GM12878 (cell line): ENCODE measurements around the gene KCNQ1OT1. TPM values are rescaled to one million over a fixed set of nuclear protein-coding genes. Genes with fewer than 3 reads are reported as not detected.

Experiments used
- ATAC-seq: fragments of 200-7000 bp; cut with Tn5 transposase; 3 replicates; pipeline ENCODE4 v1.9.1; 2020; ENCODE audit warnings: mild to moderate bottlenecking, moderate library complexity
- BruUV-seq: library from RNA; stranded (reverse); fragments of 400-500 nt; replicated peaks from 2 replicates; lab custom pipeline; 2021; lab: Mats Ljungman, UMichigan
- CTCF ChIA-PET: fragments of 300-600 bp; sonication (Branson Sonifier 250); formaldehyde crosslinking; extraction: SDS; loops from one replicate; lab custom pipeline; 2021; ENCODE audit warnings: inconsistent platforms; lab: Yijun Ruan, JAX
- POLR2A ChIA-PET: fragments of 350-600 bp; formaldehyde crosslinking; extraction: SDS; loops from one replicate; lab custom pipeline; 2021; ENCODE audit warnings: inconsistent platforms; lab: Charles Lee
- RAD21 ChIA-PET: fragments of 300-600 bp; sonication (Branson Sonifier 250); formaldehyde crosslinking; loops from one replicate; lab custom pipeline; 2023; ENCODE audit warnings: antibody characterized with exemption; ENCODE audit not compliant: unreplicated experiment; lab: Charles Lee
- SMC1A ChIA-PET: fragments of 300-600 bp; sonication (Branson Sonifier 250); formaldehyde crosslinking; loops from one replicate; lab custom pipeline; 2023; ENCODE audit not compliant: unreplicated experiment, uncharacterized antibody; lab: Charles Lee
- DNase-seq: peaks from one replicate; pipeline ENCODE4 v3.0.0-alpha.2; 2011; ENCODE audit warnings: low read depth, low spot score
- FAIRE-seq: peaks from 3 replicates; lab custom pipeline; 2011; peaks lifted over from hg19 to GRCh38; lab: Jason Lieb, UNC
- H2AFZ ChIP-seq: 2 replicates; pipeline ENCODE4 v1.6.0; 2011; ENCODE audit warnings: low read depth, low read length, control low read depth; ENCODE audit not compliant: control insufficient read depth
- H3K27ac ChIP-seq: 2 replicates; pipeline ENCODE4 v1.5.1; 2011; ENCODE audit warnings: control low read depth; ENCODE audit not compliant: control insufficient read depth, insufficient read depth
- H3K27me3 ChIP-seq, 2 experiments: replicated peaks in 1 of 2; 2 replicates each; pipeline versions ENCODE4 v1.6.0 to v1.6.1; 2011; ENCODE audit warnings: low read length in 1 of 2; ENCODE audit not compliant: control insufficient read depth in 2 of 2, insufficient read depth in 2 of 2
- H3K36me3 ChIP-seq, 2 experiments: 2 replicates each; pipeline ENCODE4 v1.5.1; 2011; ENCODE audit warnings: low read length in 1 of 2; ENCODE audit not compliant: control insufficient read depth in 2 of 2, insufficient read depth in 2 of 2
- H3K4me1 ChIP-seq: 2 replicates; pipeline ENCODE4 v1.6.1; 2011; ENCODE audit warnings: mild to moderate bottlenecking, low read length, moderate library complexity, mixed read lengths; ENCODE audit not compliant: control insufficient read depth, insufficient read depth
- H3K4me2 ChIP-seq: 2 replicates; pipeline ENCODE4 v1.6.0; 2011; ENCODE audit warnings: control low read depth; ENCODE audit not compliant: control insufficient read depth, insufficient read depth
- H3K4me3 ChIP-seq: fragments of 200-600 bp; sonication (generic); 2 replicates; pipeline ENCODE4 v1.5.1; 2016
- H3K79me2 ChIP-seq: 2 replicates; pipeline ENCODE4 v1.6.0; 2011; ENCODE audit warnings: low read length; ENCODE audit not compliant: control insufficient read depth, insufficient read depth
- H3K9ac ChIP-seq: 2 replicates; pipeline ENCODE4 v1.8.0; 2011; ENCODE audit warnings: low read length, control low read depth, mixed read lengths; ENCODE audit not compliant: control insufficient read depth, insufficient read depth
- H3K9me3 ChIP-seq: replicated peaks from 3 replicates; pipeline ENCODE4 v1.5.1; 2011; ENCODE audit warnings: mild to moderate bottlenecking, low read length; ENCODE audit not compliant: control insufficient read depth, insufficient read depth
- H4K20me1 ChIP-seq: 2 replicates; pipeline ENCODE4 v1.6.0; 2011; ENCODE audit not compliant: control insufficient read depth, insufficient read depth
- CBX3 ChIP-seq: fragments of 200-600 bp; sonication (generic); IDR thresholded peaks from 2 replicates; pipeline ENCODE4 v1.6.1; 2016; ENCODE audit warnings: low read depth, borderline replicate concordance
- ELK1 ChIP-seq: IDR thresholded peaks from 2 replicates; pipeline ENCODE4 v1.6.1; 2012; ENCODE audit warnings: low read depth, low read length, improper control_type of control experiment
- IKZF1 ChIP-seq: fragments of 450-650 bp; conservative IDR thresholded peaks from 2 replicates; pipeline ENCODE4 v1.6.1; 2017; ENCODE audit warnings: antibody characterized with exemption, mild to moderate bottlenecking
- MYC ChIP-seq: IDR thresholded peaks from 2 replicates; pipeline ENCODE4 v1.6.1; 2011; ENCODE audit warnings: mild to moderate bottlenecking, low read length, moderate library complexity, inconsistent platforms; ENCODE audit not compliant: insufficient read depth, insufficient replicate concordance, insufficient read length, severe bottlenecking
- NFIC ChIP-seq: IDR thresholded peaks from 2 replicates; pipeline ENCODE4 v1.6.1; 2012; ENCODE audit warnings: low read depth, mild to moderate bottlenecking, inconsistent platforms, low read length, moderate library complexity
- POLR2AphosphoS5 ChIP-seq: IDR thresholded peaks from 2 replicates; pipeline ENCODE4 v1.6.1; 2011; ENCODE audit warnings: mild to moderate bottlenecking, low read length, inconsistent platforms
- RBBP5 ChIP-seq: fragments of 200-600 bp; sonication (generic); conservative IDR thresholded peaks from 2 replicates; pipeline ENCODE4 v1.6.1; 2016
- REST ChIP-seq: IDR thresholded peaks from 2 replicates; pipeline ENCODE4 v1.6.1; 2012; ENCODE audit warnings: mild to moderate bottlenecking, low read depth, low read length
- SREBF1 ChIP-seq: IDR thresholded peaks from 2 replicates; pipeline ENCODE4 v1.6.1; 2012; ENCODE audit warnings: mild to moderate bottlenecking, low read length
- YY1 ChIP-seq: IDR thresholded peaks from 2 replicates; pipeline ENCODE4 v1.6.1; 2011; ENCODE audit warnings: low read depth, mild to moderate bottlenecking, low read length
- ZNF217 ChIP-seq: fragments of 450-650 bp; IDR thresholded peaks from 2 replicates; pipeline ENCODE4 v1.6.1; 2017; ENCODE audit warnings: antibody characterized with exemption, mild to moderate bottlenecking
- WGBS: methylation state at CpG from one replicate; pipeline ENCODE4 v1.1.6; 2016; ENCODE audit warnings: low lambda C conversion rate; ENCODE audit not compliant: insufficient replicate concordance, insufficient coverage; ENCODE audit errors: missing lambda C conversion rate; 5-methylcytosine and 5-hydroxymethylcytosine counted together
- in situ Hi-C: fragments of 300-500 bp; cut with MboI; formaldehyde crosslinking; loops from 9 replicates; pipeline ENCODE4 v1.14.3; 2018; ENCODE audit warnings: mixed read lengths
- intact Hi-C: fragments of 100-400 bp; cut with micrococcal nuclease; formaldehyde crosslinking; loops from one replicate; pipeline ENCODE4 v1.14.2; 2022; ENCODE audit not compliant: unreplicated experiment
- polyA plus RNA-seq, 11 experiments: library from polyadenylated mRNA; depleted of rRNA in 4 of 11; unstranded in 6 of 11; stranded (reverse) in 5 of 11; fragments of >200 nt; fragmentation: Nextera tagmentation in 4 of 11; fragmentation: Illumina TruSeq in 1 of 11; extraction: Ambion mirVana in 4 of 11; extraction: Trizol in 1 of 11; gene quantifications; 1 replicate in 1 of 11; 2 replicates in 10 of 11; pipeline versions ENCODE4 v1.2.1 to v1.2.3, GENCODE V29; 2011 to 2016; ENCODE audit warnings: inconsistent platforms in 2 of 11, missing spikeins in 2 of 11, low read depth in 1 of 11
- total RNA-seq, 4 experiments: library from RNA; depleted of rRNA in 3 of 4; stranded (reverse); fragments of >200 nt in 3 of 4; fragmentation: Illumina TruSeq in 1 of 4; extraction: Trizol in 1 of 4; gene quantifications; 2 replicates each; pipeline versions ENCODE4 v1.2.1 to v1.2.3, GENCODE V29; 2013 to 2021
- TF ChIP-seq, protein P1 (sequence below): fragments of 450-650 bp; IDR thresholded peaks from 2 replicates; pipeline ENCODE4 v1.6.1; 2018; ENCODE audit warnings: borderline replicate concordance, mild to moderate bottlenecking; ENCODE audit not compliant: partially characterized antibody

Gene KCNQ1OT1
- total and polyA plus RNA-seq, 10 of the 15 experiments (the other 5 are each of a cell fraction or from before 2014, with no cell fraction given) = 0.02 to 1.6 (median 0.41) TPM

GRCh38 chr11:2744166-2744565 is 44.4 kb upstream of the KCNQ1OT1 start (continued):
- TF ChIP-seq ELK1 = no peak

- no peak for DNase-seq
- no peaks in the 10 kb centered on the region for H4K20me1 ChIP-seq
These were observed 43.8 kb upstream of the KCNQ1OT1 start for GRCh38 chr11:2743427-2744110.

More at GRCh38 chr11:2743427-2744110, 43.8 kb upstream of the KCNQ1OT1 start:
- Histone ChIP-seq H3K4me1 (no peaks in the 10 kb centered on the region), H3K27ac (no peak overlapping the region), H2AFZ (no peak overlapping the region), H3K4me3 (no peak overlapping the region), H3K9me3 (no peaks in the 10 kb centered on the region), H3K9ac (no peak overlapping the region), H3K27me3 (no peaks in the 10 kb centered on the region; a peak in 1 of 4 replicates), H3K36me3 (no peaks in the 10 kb centered on the region), H3K4me2 (no peak overlapping the region), H3K79me2 (no peaks in the 10 kb centered on the region)
- no peak for TF ChIP-seq MYC
- no peak for TF ChIP-seq CBX3
- no peak for TF ChIP-seq SREBF1
- no peak for TF ChIP-seq IKZF1
- no peak for TF ChIP-seq REST
- no peak for TF ChIP-seq NFIC
- TF ChIP-seq RBBP5 = no peak
- TF ChIP-seq, protein P1, sequence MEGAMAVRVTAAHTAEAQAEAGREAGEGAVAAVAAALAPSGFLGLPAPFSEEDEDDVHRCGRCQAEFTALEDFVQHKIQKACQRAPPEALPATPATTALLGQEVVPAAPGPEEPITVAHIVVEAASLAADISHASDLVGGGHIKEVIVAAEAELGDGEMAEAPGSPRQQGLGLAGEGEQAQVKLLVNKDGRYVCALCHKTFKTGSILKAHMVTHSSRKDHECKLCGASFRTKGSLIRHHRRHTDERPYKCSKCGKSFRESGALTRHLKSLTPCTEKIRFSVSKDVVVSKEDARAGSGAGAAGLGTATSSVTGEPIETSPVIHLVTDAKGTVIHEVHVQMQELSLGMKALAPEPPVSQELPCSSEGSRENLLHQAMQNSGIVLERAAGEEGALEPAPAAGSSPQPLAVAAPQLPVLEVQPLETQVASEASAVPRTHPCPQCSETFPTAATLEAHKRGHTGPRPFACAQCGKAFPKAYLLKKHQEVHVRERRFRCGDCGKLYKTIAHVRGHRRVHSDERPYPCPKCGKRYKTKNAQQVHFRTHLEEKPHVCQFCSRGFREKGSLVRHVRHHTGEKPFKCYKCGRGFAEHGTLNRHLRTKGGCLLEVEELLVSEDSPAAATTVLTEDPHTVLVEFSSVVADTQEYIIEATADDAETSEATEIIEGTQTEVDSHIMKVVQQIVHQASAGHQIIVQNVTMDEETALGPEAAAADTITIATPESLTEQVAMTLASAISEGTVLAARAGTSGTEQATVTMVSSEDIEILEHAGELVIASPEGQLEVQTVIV = no peak
- TF ChIP-seq POLR2AphosphoS5 = no peak
- no peak for TF ChIP-seq YY1
- TF ChIP-seq ZNF217 = no peak
- ChIA-PET POLR2A (no interaction called here), RAD21 (no interaction called here), SMC1A (no interaction called here), CTCF (no interaction called here)
- in situ Hi-C loops = no loop called here
- WGBS = 44% methylated on average over 21 of the region's 21 CpGs
- ATAC-seq (no peak), FAIRE-seq (no peak)
- intact Hi-C loops = no loop called here
- BruUV-seq = no TSS peak
